ENCODE results near the gene HADHA. TPM values are rescaled to one million over a fixed set of nuclear protein-coding genes. Genes with fewer than 3 reads are reported as not detected.

HADHA gene
- total and polyA plus RNA-seq, 3 experiments from 2014 or later: 116 to 126 (median 122) TPM

Other genes with a start within 250 kb of the HADHA start
- gene RAB10, start 210.5 kb downstream of the HADHA start, total RNA-seq: 100 to 1,000 TPM; 155 to 167 TPM
- 93.3 TPM for gene RAB10, start 210.5 kb downstream of the HADHA start, polyA plus RNA-seq
- gene GAREM2, start 71.5 kb downstream of the HADHA start, total RNA-seq: 1 to 10 TPM; 3.2 to 3.3 TPM
- gene GAREM2, start 71.5 kb downstream of the HADHA start, polyA plus RNA-seq: 3.1 TPM
- gene HADHB, start 307 bp upstream of the HADHA start, total RNA-seq: 10 to 100 TPM; 75.1 to 80.2 TPM
- 83.2 TPM for gene HADHB, start 307 bp upstream of the HADHA start, polyA plus RNA-seq
- gene SELENOI, start 101.5 kb upstream of the HADHA start, total RNA-seq: 10 to 100 TPM; 58.4 to 61.9 TPM
- gene SELENOI, start 101.5 kb upstream of the HADHA start, polyA plus RNA-seq: 3.2 TPM
- 1 to 10 TPM; 2.6 to 4.0 TPM for gene ADGRF3, start 102.2 kb upstream of the HADHA start, total RNA-seq
- gene ADGRF3, start 102.2 kb upstream of the HADHA start, polyA plus RNA-seq: 0.43 TPM
- not detected for gene DRC1, start 157.3 kb upstream of the HADHA start, total RNA-seq
- gene DRC1, start 157.3 kb upstream of the HADHA start, polyA plus RNA-seq: not detected
- gene OTOF, start 233.5 kb upstream of the HADHA start, total RNA-seq: 1 to 10 TPM; 1.7 to 2.6 TPM
- 1.7 TPM for gene OTOF, start 233.5 kb upstream of the HADHA start, polyA plus RNA-seq

Data from CD8-positive, alpha-beta memory T cell (primary cell).